SK-N-SH (cell line): ENCODE measurements around the gene CLDN18. TPM values are rescaled to one million over a fixed set of nuclear protein-coding genes. Genes with fewer than 3 reads are reported as not detected.

ENCODE experiments used
- CTCF ChIA-PET: fragments of 300-600, 350-600 bp; formaldehyde crosslinking; extraction: SDS; loops from one replicate; lab custom pipeline; 2021; lab: Yijun Ruan, JAX
- POLR2A ChIA-PET: fragments of 350-600 bp; sonication (Branson Sonifier 250); formaldehyde crosslinking; extraction: SDS; loops from one replicate; lab custom pipeline; 2020; ENCODE audit warnings: antibody characterized with exemption, inconsistent platforms; lab: Yijun Ruan, JAX
- DNase-seq: peaks from one replicate; pipeline ENCODE4 v3.0.0; 2012
- H2AFZ ChIP-seq: fragments of 200-600 bp; sonication (generic); 2 replicates; pipeline ENCODE4 v1.8.1; 2016; ENCODE audit warnings: antibody characterized with exemption, mild to moderate bottlenecking, low read depth
- H3F3A ChIP-seq: fragments of 200-600 bp; sonication (generic); replicated peaks from 2 replicates; pipeline ENCODE3; 2016; ENCODE audit warnings: antibody characterized with exemption, mild to moderate bottlenecking; ENCODE audit not compliant: insufficient read depth
- H3K27ac ChIP-seq, 2 experiments: fragments of 200-500 bp in 1 of 2; fragments of 200-600 bp in 1 of 2; sonication (Bioruptor generic) in 1 of 2; sonication (generic), shearing (Covaris generic) in 1 of 2; 2 replicates each; pipeline versions ENCODE4 v1.5.1 to v1.6.1; 2014 to 2016; ENCODE audit warnings: low read depth in 2 of 2, inconsistent platforms in 1 of 2, low read length in 1 of 2, mild to moderate bottlenecking in 1 of 2, mixed read lengths in 1 of 2
- H3K27me3 ChIP-seq: fragments of 200-600 bp; sonication (generic), shearing (Covaris generic); 2 replicates; pipeline ENCODE4 v1.6.1; 2016; ENCODE audit warnings: mixed run types; ENCODE audit not compliant: insufficient read depth
- H3K36me3 ChIP-seq, 2 experiments: fragments of 200-500 bp in 1 of 2; fragments of 200-600 bp in 1 of 2; sonication (Bioruptor generic) in 1 of 2; sonication (generic) in 1 of 2; replicated peaks in 1 of 2; 2 replicates each; pipeline versions ENCODE3 to v1.5.1; 2014 to 2016; ENCODE audit warnings: low read length in 1 of 2, mild to moderate bottlenecking in 1 of 2; ENCODE audit not compliant: insufficient read depth in 2 of 2, control insufficient read depth in 1 of 2
- H3K4me1 ChIP-seq, 2 experiments: fragments of 200-500 bp in 1 of 2; fragments of 200-600 bp in 1 of 2; sonication (Bioruptor generic) in 1 of 2; sonication (generic), shearing (Covaris generic) in 1 of 2; 2 replicates each; pipeline versions ENCODE4 v1.5.1 to v1.6.1; 2014 to 2016; ENCODE audit warnings: low read depth in 1 of 2, low read length in 1 of 2, mixed run types in 1 of 2; ENCODE audit not compliant: insufficient read depth in 2 of 2, control insufficient read depth in 1 of 2
- H3K4me2 ChIP-seq: fragments of 200-600 bp; sonication (generic), shearing (Covaris generic); 2 replicates; pipeline ENCODE4 v1.6.1; 2017; ENCODE audit warnings: mixed run types
- H3K4me3 ChIP-seq, 2 experiments: fragments of 200-500 bp in 1 of 2; fragments of 200-600 bp in 1 of 2; sonication (Bioruptor generic) in 1 of 2; sonication (generic), shearing (Covaris generic) in 1 of 2; 2 replicates each; pipeline versions ENCODE4 v1.5.1 to v1.8.1; 2014 to 2016; ENCODE audit warnings: low read depth in 2 of 2, inconsistent platforms in 1 of 2, low read length in 1 of 2, mild to moderate bottlenecking in 1 of 2, mixed read lengths in 1 of 2, moderate library complexity in 1 of 2
- H3K79me2 ChIP-seq: fragments of 200-600 bp; sonication (generic); 2 replicates; pipeline ENCODE4 v1.8.1; 2017; ENCODE audit warnings: mild to moderate bottlenecking; ENCODE audit not compliant: insufficient read depth
- H3K9ac ChIP-seq: fragments of 200-600 bp; sonication (generic); 2 replicates; pipeline ENCODE4 v1.6.1; 2017; ENCODE audit warnings: mixed run types
- H3K9me2 ChIP-seq: fragments of 200-600 bp; sonication (generic); 2 replicates; pipeline ENCODE4 v1.6.1; 2017; ENCODE audit warnings: mixed run types
- H3K9me3 ChIP-seq: fragments of 200-600 bp; sonication (generic); 2 replicates; pipeline ENCODE4 v1.6.1; 2017; ENCODE audit warnings: mixed run types, mild to moderate bottlenecking, moderate library complexity
- H4K20me1 ChIP-seq: fragments of 200-600 bp; sonication (generic); 2 replicates; pipeline ENCODE4 v1.6.1; 2017; ENCODE audit warnings: mild to moderate bottlenecking, mixed run types; ENCODE audit not compliant: insufficient read depth
- ELF1 ChIP-seq: IDR thresholded peaks from 2 replicates; pipeline ENCODE4 v1.4.0; 2012
- EP300 ChIP-seq, 2 experiments: IDR thresholded peaks; 2 replicates each; pipeline versions ENCODE4 v1.4.0 to v1.6.1; 2012; ENCODE audit warnings: borderline replicate concordance in 1 of 2, low read depth in 1 of 2, low read length in 1 of 2
- EZH2phosphoT487 ChIP-seq: fragments of 200-600 bp; sonication (generic); IDR thresholded peaks from 2 replicates; pipeline ENCODE4 v1.6.1; 2017; ENCODE audit warnings: low read depth, mixed run types, mild to moderate bottlenecking, antibody characterized with exemption, moderate library complexity, borderline replicate concordance
- FOSL2 ChIP-seq: IDR thresholded peaks from 2 replicates; pipeline ENCODE4 v1.4.0; 2012; ENCODE audit warnings: low read depth, mild to moderate bottlenecking, moderate library complexity, borderline replicate concordance
- FOXJ3 ChIP-seq: sonication (generic); formaldehyde crosslinking; IDR thresholded peaks from 2 replicates; pipeline ENCODE4 v1.5.1; 2020; ENCODE audit warnings: mild to moderate bottlenecking, missing genetic modification reagents
- FOXM1 ChIP-seq: IDR thresholded peaks from 2 replicates; pipeline ENCODE4 v1.4.0; 2012; ENCODE audit warnings: low read depth, mild to moderate bottlenecking
- GABPA ChIP-seq: IDR thresholded peaks from 2 replicates; pipeline ENCODE4 v1.4.0; 2012; ENCODE audit warnings: low read depth, mild to moderate bottlenecking
- GATA2 ChIP-seq: sonication (generic); formaldehyde crosslinking; IDR thresholded peaks from 2 replicates; pipeline ENCODE4 v1.5.0; 2020; ENCODE audit warnings: mild to moderate bottlenecking, missing genetic modification reagents
- JUND ChIP-seq: IDR thresholded peaks from 2 replicates; pipeline ENCODE4 v1.4.0; 2012
- MXI1 ChIP-seq: IDR thresholded peaks from 2 replicates; pipeline ENCODE4 v1.6.1; 2012; ENCODE audit warnings: mild to moderate bottlenecking, low read depth, low read length, improper control_type of control experiment
- NFIC ChIP-seq: IDR thresholded peaks from 2 replicates; pipeline ENCODE4 v1.4.0; 2012; ENCODE audit warnings: borderline replicate concordance
- NRF1 ChIP-seq: IDR thresholded peaks from 2 replicates; pipeline ENCODE4 v1.6.1; 2012; ENCODE audit warnings: low read depth, mild to moderate bottlenecking, low read length
- RFX5 ChIP-seq: IDR thresholded peaks from 2 replicates; pipeline ENCODE4 v1.6.1; 2012; ENCODE audit warnings: mild to moderate bottlenecking, improper control_type of control experiment, low read length
- RXRA ChIP-seq: IDR thresholded peaks from 2 replicates; pipeline ENCODE4 v1.4.0; 2012; ENCODE audit warnings: low read depth, mild to moderate bottlenecking, borderline replicate concordance
- WGBS: methylation state at CpG from one replicate; pipeline ENCODE4 v1.1.6; 2017; ENCODE audit warnings: low lambda C conversion rate; 5-methylcytosine and 5-hydroxymethylcytosine counted together
- polyA plus RNA-seq, 3 experiments: library from polyadenylated mRNA; depleted of rRNA; stranded (reverse); fragments of >200 nt; gene quantifications; 2 replicates each; pipeline ENCODE4 v1.2.3, GENCODE V29; 2012

Gene CLDN18
- polyA plus RNA-seq, 1 of the 3 experiments (the other 2 are of a cell fraction): not detected

- Histone ChIP-seq H3F3A (peaks cover 58% of the 10 kb centered on the region), H3K27ac (peak overlapping the region in 1 of 2 experiments; percentile 94; a peak in 2 of 4 replicates), H3K4me2 (no peak overlapping the region), H3K27me3 (no peaks in the 10 kb centered on the region), H3K79me2 (peaks cover 4% of the 10 kb centered on the region), H2AFZ (no peak overlapping the region)
- 86% methylated on average over 5 of the region's 5 CpGs for WGBS
- POLR2A ChIA-PET: no interaction called here
- TF ChIP-seq GATA2 (CRISPR knock-in tag) (no peak), GABPA (no peak)
- TF ChIP-seq, all 33 proteins: peak for 0
- Histone ChIP-seq H3K9ac (no peak overlapping the region), H4K20me1 (no peaks in the 10 kb centered on the region), H3K4me1 (peaks cover 0 to 48% of the 10 kb centered on the region in 2 experiments), H3K4me3 (no peak overlapping the region), H3K9me2 (no peaks in the 10 kb centered on the region), H3K36me3 (peaks cover 30 to 41% of the 10 kb centered on the region in 2 experiments), H3K9me3 (no peaks in the 10 kb centered on the region)
- CTCF ChIA-PET: interaction anchor here (1.7 to 1.8 kb wide), 2 partner anchors 10 to 36 kb away, joined by 5 to 7 read pairs; partner anchors contain the start of gene DZIP1L
- no peak for DNase-seq
Observed at GRCh38 chr3:138079901-138080300, 69.9 kb downstream of the CLDN18 start.

- Histone ChIP-seq H3K4me2 (peak overlapping the region; percentile 71), H3F3A (peaks cover 58% of the 10 kb centered on the region), H3K36me3 (peaks cover 17 to 45% of the 10 kb centered on the region in 2 experiments), H3K27me3 (no peaks in the 10 kb centered on the region), H3K9me2 (no peaks in the 10 kb centered on the region), H3K4me3 (peak overlapping the region in 1 of 2 experiments; percentile 49; a peak in 2 of 4 replicates), H3K9ac (peak overlapping the region; percentile 54; the same call in 1 of the 2 replicates), H3K4me1 (peaks cover 0 to 48% of the 10 kb centered on the region in 2 experiments), H4K20me1 (no peaks in the 10 kb centered on the region), H3K9me3 (no peaks in the 10 kb centered on the region), H3K79me2 (peaks cover 3% of the 10 kb centered on the region; the same call in 1 of the 2 replicates), H3K27ac (peak overlapping the region; percentile 68 to 94; a peak in 3 of 4 replicates), H2AFZ (no peak overlapping the region)
- POLR2A ChIA-PET: no interaction called here
- CTCF ChIA-PET: interaction anchor here (0.9 to 1.8 kb wide), 3 partner anchors 17 to 834 kb away, joined by 3 to 5 read pairs (median 3); partner anchors contain the start of gene DZIP1L
- WGBS: 42% methylated on average over 5 of the region's 5 CpGs
- TF ChIP-seq NRF1 (no peak), FOXM1 (no peak), RFX5 (no peak), GATA2 (CRISPR knock-in tag) (no peak), RXRA (0 out of 2 replicates have a peak, but pooled peaks have one; percentile 19), ELF1 (no peak), EZH2phosphoT487 (no peak), NFIC (no peak; the same call in 1 of the 2 replicates), JUND (no peak; the same call in 1 of the 2 replicates), FOXJ3 (no peak), MXI1 (no peak), FOSL2 (peak; percentile 48; the same call in 1 of the 2 replicates), EP300 (IDR thresholded peaks at IDR 0.05; ENCODE audit: borderline replicate concordance in 1 of 2, low read depth in 1 of 2, low read length in 1 of 2) (no peak)
- DNase-seq: no peak
Observed at GRCh38 chr3:138081371-138082084, 71.6 kb downstream of the CLDN18 start.
